EL (cell line): ENCODE measurements around the gene CWC27.
A peak's percentile ranks its signal among the peaks of the same experiment; 100 is the strongest.
"Not testable (repeated sequence)": the region's sequence is repeated elsewhere in the genome, so short reads cannot be mapped to it uniquely, and the experiment has no call there.

Source experiments
- DNase-seq: peaks from one replicate; pipeline ENCODE4 v3.0.0-alpha.2; 2016

The CWC27 gene

DNA sequence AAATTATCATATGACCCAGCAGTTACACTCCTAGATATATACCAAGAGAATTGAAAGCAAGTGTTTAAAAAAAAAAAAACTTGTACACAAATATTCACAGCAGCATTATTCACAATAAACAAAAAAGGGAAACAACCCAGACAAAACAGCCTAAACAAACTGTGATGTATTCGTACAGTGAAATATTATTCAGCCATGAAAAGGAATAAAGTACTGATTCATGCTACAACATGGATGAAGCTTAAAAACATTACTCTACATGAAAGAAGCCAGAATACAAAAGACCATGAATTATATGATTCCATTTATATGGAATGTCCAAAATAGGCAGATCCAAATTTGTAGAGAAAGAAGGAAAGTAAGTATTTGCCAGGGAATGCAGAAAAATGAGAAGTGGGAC is 161.1 kb downstream of the CWC27 start:
- no peak for DNase-seq

DNA sequence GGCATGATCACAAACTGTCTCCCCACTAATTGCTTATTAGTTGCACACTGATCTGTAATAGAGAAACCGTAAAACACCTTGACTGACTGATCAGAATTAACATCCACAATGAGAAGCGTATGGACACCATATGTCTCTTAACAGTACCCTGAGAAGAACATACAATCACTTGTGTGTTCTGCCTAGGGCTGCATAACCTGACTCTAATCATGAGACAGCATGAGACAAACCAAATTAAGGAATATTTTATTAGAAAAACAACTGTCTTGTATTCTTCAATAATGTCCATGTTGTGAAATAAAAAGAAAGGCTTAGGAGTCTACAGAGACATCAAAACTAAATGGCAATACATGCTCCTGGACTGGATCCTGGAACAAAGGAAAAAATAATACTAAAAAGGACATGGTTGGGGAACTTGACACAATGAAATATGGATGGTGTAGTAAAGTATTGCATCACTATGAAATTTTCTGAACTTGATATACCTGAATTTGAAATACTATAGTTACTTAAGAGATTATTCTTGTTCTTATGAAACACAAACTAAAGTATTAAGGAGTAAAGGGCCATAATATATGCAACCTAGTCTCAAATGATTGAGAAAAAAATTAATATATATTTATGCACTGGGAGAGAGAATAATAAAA is 162.1 kb downstream of the CWC27 start:
- DNase-seq, result no peak

DNA sequence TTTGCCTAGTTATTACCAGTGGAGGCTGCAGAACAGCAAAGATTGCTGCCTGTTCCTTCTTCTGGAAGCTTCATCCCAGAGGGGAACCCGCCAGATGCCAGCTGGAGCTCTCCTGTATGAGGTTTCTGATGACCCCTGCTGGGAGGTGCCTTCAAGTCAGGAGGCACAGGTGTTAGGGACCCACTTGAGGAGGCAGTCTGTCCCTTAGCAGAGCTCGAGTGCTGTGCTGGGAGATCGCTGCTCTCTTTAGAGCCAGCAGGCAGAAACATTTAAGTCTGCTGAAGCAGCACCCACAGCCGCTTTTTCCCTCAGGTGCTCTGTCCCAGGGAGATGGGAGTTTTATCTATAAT is 170.7 kb downstream of the CWC27 start:
- not testable (repeated sequence) for DNase-seq

DNA sequence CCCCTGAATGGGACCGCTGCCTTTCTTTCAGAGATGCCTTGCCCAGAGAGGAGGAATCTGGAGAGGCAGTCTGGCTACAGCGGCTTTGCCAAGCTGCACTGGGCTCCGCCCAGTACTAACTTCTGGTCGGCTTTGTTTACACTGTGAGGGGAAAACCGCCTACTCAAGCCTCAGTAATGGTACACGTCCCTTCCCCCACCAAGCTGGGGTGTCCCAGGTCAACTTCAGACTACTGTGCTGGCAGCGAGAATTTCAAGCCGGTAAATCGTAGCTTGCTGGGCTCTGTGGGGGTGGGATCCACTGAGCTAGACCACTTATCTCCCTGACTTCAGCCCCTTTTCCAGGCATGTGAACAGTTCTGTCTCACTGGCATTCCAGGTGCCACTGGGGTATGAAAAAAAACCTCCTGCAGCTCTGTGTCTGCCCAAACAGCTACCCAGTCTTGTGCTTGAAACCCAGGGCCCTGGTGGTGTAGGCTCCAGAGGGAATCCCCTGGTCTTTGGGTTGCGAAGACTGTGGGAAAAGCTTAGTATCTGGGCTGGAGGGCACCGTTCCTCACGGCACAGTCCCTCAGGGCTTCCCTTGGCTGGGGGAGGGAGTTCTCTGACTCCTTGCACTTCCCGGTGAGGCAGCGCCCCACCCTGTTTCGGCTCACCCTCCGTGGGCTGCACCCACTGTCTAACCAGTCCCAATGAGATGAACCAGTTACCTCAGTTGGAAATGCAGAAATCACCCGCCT is 171.2 kb downstream of the CWC27 start:
- peak; percentile 48 for DNase-seq

DNA sequence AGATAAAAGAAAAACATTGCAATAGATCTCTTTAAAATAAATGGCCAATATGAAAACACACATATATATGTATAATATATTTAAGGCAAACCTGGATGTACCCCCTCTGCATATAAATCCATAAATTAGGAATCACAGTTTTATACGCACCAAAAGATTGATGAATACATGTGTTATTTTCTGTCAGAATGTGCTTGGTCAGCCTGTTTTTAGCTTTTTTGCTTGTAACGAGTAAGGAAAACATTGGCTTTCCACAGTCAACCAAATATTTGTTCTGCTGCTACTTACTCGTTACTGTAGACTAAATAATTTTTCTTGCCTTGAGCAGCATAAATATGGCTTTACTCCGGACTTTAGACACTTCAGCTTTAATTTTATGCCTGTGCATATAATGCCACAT is 173.7 kb downstream of the CWC27 start:
- no peak for DNase-seq

DNA sequence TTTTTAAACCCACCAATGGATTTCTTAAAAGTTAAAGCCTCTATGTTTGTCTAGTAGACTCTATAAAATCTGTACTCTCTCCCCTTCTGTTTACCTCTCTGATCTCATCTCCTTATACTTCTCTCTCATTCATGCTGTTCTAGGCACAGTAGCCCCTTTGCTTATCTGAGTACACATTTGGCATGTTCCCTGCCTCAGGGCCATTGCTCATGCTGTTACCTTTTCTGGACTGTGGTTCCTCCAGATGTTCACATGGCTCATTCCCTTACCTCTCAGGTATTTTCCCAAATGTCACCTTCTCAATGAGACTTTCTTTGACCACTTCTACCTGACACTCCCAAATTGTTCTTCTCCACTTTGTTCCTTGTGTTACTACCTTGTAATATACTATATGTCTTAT is 176.1 kb downstream of the CWC27 start:
- no peak for DNase-seq

DNA sequence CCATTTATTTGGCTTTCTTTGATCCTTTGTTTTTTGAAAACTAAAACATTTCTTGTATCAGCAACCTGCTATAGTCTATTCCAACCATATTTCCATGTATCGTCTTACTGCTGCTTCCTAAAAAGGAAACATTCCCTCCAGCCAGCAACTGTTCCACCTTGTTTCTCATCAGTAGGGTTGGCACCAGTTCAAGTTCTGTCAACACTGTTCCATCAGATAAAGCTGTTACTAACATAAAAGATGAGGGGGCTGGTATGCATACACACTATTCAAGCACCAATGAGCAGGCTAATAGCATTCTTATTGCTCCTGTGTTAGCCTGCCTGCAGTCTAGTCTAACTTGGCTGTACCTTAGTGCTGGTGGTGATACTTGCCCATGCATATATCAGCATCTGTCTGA is 178.3 kb downstream of the CWC27 start:
- no peak for DNase-seq

DNA sequence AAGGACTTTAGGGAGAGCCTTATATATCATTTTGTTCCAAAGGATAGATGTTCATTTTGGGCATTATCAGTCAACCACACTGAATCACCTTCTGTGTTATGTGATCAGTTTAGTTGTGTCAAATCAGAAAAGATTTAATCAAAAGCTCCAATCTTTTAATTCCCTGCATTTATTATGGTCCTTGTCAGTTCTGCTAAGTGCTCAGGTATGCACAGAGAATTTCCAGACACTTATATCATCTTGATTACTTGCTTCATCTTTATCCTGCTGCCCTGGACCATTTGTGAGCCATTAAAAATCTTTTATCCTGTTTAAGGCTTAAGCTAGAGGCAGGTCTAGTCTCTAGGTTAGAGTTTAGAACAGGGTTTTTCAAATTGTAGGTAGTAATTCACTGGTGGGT is 179.1 kb downstream of the CWC27 start:
- no peak for DNase-seq

DNA sequence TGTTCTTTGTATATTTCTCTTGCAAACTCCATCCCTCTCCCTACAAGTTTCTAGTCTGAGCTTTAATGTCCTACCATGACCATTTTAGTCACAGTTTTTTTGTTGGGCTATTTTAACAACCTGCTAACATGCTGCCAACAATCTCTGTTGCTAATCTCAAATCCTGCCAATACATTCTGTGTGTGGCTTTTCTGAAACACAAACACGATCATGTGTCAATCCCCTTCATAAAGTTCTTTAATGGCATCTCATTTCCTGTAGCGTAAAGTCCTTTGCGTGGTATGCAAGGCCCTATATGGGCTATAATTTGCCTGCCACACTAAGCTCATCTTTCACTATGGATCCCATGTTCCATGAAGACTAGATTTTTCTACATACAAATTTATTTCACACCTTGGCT is 180.6 kb downstream of the CWC27 start:
- DNase-seq, result no peak

DNA sequence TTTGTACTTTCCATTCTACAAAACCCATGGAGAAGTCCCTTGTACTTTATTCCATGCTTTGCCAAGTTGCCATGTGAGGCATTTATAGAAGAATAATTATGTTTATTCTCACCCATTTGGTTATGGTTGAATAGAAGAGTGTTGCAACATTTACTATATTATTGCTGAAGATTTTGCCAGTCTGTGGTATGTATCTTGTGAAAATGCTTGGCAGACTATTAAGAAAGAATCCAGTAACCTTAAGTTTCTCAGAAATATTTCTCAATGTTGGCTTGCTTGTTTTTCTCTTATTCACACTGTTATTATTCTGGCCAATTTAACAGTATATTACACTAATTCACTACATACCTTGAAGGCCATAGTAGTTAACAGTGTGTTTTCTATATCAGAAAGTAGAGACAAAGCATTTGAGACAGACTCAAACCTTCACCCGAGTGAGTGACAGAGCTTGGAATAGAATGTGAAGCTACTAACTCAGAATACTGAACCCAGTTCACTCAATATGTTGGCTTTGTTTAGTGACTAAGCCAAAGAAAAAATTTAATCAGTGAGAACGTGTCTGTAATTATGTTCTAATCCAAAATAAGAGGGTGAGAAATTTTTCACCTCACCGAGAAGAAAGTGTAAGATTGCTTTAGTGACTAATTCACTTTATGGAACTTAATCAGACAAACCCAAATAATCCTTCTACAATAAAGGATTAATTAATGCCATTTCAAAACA is 184.4 kb downstream of the CWC27 start:
- DNase-seq, result no peak

DNA sequence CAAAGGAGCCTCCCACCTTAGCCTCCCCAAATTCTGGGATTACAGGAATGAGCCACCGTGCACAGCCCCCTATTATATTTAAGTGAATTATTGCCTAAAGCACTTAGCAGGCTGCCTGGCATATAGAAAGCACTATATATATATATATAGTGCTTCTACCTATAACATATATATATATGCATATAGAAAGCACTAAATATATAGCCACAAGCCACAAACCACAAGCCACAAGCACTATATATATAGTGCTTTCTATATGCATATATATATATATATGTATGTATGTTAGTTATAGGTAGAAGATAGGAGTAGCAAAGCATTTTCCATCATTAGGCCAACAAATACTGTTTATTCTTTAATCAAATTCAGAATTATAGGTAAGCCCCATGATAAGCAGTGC is 185.8 kb downstream of the CWC27 start:
- DNase-seq, result no peak

DNA sequence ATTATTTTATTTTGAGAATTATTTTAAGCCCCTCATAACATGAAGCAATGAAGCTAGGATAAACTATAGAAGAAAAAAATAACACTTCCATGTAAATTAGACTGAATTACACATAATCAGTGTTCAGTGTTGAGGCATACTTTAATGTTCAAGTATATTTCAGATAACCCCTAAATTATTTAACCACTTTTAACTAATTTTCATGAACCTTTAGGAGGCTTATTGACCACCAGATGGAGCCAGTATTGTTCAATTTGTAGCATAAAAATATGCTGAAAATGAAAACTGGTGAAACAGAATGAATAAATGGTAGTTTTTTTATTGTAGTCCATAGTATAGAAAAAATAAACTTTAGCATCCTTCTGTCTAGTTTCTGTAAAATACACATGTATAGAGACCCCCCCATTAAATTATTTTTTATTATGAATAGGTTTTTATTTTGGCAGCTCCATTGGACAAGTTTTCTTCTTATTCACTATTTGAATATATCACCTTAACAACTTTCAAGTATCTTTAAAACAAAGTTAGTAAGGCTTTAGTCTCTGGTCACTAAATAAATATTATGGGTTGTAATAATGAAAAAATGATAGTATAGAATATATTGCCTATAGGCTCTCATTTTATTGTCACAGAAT is 190.1 kb downstream of the CWC27 start:
- DNase-seq, result peak; percentile 49

DNA sequence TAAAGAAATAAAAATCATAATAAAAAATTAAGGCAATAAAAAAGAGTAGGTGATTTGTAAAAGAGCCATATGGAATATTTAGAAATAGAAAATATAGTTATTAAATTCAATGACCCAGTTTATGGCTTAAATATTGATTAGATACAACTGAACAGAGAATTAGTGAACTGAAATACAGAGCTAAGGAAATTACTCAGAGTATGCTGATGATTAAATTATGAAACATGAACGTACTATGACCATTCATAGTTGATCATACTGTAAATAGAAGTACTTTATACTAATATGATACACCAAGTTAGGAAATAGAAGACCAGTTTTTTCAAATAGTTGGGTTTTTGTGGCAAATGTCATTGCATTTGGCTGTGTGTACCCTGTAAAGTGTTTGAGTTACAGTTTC is 194.5 kb downstream of the CWC27 start:
- DNase-seq, result no peak

DNA sequence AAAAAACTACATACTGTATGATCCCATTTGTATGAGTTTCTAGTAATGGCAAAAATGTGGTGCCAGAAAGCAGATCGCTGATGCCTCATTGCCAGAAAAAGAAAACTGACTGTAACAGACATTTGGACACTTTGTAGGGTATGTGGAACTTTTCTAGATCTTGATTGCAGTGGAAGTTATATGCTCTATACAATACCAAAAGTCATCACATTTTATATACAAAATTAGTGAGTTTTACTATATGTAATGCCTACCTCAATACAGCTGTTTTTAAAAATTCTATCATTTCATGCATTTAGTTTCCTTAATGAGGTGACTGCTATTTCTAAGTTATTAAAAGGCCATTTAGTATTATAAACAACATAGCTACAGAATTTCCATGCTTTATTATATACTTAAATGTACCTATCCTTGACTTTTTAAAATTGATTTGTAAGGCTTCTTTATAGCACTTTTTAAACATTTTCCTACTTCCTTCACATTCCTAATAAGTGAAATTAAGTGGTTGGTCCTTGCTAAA is 199.9 kb downstream of the CWC27 start:
- DNase-seq, result no peak

DNA sequence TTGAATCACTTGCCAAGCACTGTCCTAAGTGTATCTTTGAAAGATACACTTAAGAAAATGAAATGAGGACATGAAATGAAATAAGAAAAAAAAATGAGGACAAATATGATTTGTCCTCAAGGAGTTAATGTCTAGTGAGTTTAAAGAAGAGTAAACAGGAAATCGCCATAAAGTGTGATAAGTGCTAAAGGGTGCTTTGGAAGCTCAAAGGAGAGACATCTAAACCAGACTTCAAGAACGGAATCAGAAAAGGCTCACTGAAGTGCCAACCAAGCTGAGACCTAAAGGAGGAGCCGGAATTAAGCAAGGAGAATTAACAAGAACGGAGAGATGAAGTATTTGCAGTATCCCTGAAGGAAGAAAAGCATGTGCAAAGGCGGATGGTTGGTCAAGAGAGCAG is 200.8 kb downstream of the CWC27 start:
- DNase-seq, result no peak

DNA sequence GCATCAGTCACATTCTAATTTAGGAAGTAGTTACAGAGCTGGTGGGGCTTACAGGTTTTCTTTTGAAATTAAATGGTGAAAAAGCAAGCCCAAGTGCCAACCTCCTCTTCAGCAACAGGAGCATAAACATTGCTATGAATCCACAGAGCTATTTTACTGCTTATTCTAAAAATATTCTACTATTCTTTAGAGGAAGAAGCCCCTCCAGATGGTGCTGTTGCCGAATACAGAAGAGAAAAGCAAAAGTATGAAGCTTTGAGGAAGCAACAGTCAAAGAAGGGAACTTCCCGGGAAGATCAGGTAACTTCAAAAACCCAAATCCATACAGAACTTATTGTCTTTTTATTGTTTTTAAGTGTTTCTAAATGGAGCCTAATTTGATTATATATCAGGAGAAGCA is 202.8 kb downstream of the CWC27 start:
- DNase-seq, result peak; percentile 24

DNA sequence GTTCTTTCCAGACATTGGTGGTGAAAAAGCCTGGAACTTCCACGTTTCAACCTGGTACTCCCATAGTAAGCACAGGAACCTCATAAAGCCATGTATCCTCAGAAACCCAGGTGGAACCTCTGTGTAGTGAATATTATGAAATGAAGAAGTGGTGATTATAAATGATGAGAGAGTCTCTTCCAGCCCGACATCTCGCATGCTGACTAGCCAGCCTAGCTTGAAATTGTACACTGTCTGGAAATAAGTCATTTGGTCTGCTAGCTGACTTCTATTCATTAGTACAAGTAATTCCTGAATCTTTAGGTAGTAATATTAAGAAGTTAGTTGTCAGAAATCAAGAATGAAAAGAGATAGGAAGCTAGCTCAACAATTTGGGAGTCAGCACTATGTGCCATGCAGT is 203.3 kb downstream of the CWC27 start:
- DNase-seq, result no peak

DNA sequence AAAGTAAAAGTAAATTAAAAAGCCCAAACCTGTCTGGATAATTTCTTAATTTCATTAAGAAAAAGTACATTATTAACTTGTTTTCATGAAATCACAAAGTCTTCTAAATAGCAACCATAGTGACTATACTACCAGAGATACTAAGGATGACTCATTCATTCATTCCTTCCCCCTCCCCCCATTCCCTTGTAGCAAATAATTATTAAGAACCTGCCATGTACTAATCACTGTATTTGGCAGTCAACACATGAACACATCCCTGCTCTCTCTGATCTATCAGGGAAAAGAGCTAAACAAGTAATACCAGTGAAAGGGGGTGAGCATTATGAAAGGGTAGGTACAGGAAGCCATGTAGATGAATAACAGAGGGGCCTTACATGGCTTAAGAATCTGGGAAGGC is 203.9 kb downstream of the CWC27 start:
- peak; percentile 10 for DNase-seq

DNA sequence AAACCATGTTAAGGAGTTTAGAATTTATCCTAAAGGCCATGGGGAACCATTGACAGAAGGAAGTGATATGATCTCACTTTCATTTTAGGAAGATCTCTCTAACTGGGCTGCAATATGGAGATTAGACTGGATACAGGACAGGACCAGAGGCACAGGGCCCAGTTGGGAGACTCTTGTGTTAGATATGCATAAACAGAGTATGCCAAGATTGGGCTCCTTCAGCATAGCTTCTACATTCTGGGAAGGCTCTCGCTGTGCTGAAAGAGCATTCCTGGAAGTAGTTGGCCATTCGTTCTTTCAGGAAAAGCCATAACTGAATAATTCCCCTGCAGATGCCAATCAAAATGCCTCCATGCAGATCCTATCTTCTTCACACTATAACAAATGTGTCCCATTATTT is 204.5 kb downstream of the CWC27 start:
- no peak for DNase-seq

DNA sequence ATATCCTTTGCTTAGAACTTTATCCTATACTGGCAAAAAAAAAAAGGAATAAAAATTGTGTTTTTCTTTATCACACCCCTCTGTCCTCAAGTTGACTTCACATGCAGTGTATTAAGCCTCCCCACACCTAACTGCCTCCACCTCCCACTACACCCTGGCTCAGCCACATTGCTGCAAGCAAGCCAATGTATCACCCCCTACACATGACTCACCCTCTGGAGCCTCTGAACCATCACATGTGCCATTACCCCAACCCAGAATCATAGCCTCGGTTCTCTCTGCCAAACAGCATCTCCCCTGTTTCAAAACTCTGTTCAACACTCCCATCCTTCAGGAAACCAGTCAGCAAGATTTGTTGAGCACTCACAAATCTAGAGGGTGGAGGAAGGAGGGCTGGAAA is 209.0 kb downstream of the CWC27 start:
- peak; percentile 30 for DNase-seq

DNA sequence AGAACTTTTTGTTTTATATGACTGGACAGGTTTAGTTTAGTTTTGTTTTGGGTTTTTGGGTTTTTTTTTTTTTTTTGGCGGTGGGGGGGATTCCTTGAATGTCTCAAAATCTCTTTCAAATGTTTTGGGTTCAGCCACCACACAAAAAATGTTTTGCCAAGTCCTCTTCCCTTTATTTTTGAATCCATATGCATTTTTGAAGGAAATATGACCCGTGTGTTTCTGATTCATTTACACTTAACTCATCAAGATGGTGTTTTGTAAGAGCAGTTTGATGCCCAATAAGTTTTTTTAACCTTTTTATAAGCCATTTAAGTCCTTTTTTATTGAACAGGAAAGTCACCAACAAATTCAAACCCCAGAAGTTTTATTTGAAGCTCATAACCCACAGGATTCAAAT is 209.8 kb downstream of the CWC27 start:
- DNase-seq, result no peak

DNA sequence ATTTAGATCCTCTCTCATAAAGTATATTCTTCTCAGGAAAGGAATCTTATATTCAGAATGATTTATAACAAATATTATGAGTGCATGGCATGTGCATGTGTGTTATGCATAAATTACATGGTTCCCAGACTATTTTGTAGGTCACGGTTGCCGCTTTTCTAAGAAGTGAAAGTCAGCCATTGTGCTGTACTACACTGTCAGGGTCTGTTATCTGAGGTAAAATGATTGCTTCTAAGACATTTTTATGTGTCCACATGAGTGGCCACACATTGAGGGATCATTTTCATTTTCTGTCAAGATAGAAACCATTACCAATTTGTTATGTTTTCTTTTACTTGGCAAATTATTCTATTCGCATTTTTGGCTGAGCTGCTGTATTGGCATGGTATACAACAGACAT is 210.8 kb downstream of the CWC27 start:
- DNase-seq, result no peak

DNA sequence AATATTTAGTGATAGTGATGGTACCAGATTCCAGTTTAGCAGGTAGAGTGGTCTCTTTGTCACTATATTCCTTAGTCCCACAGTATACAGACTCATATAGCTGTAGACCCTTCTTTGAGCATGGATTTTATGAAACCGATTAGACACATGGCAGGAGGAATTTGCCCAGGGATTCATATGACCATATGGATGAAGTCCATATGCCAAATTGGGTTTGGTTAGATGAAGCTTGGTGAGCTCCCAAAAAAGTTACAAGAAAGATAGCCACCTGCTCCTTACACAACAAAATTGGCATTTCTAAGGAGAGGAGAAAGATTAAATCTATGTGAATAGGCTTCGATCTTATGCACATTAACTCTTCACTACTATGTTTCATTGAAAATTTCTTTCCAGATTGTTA is 211.4 kb downstream of the CWC27 start:
- no peak for DNase-seq

DNA sequence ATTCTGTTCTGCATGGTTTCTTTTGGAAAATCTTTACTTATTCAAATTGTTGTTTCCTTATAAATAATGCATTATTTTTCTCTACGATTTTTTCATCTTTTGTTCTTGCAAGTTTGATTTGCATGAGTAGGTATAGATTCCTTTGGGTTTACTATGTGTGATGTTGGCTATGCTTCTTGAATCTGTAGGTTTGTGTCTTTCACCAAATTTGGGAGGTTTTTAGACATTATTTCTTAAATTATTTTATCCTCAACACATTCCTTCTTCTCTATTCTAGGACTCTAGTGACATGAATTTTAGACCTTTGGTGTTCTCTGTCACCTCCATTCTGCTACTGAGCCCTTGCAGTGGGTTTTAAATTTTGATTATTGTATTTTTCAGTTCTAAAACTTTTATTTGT is 219.0 kb downstream of the CWC27 start:
- no peak for DNase-seq
